ENCODE results near the gene ENTPD8.

The ENTPD8 gene

GRCh38 chr9:137391411-137391754, 49.8 kb downstream of the ENTPD8 start:
- TF ChIP-seq RAD21 (IDR thresholded peaks at IDR 0.05; ENCODE audit: low read depth), result no peak
- TF ChIP-seq MAX (IDR thresholded peaks at IDR 0.05), result no peak
- no peak for TF ChIP-seq TCF12 (IDR thresholded peaks at IDR 0.05; ENCODE audit: low read depth)
- no peak for TF ChIP-seq EGR1 (IDR thresholded peaks at IDR 0.05)
- TF ChIP-seq REST (IDR thresholded peaks at IDR 0.05; ENCODE audit: low read depth), result no peak
- no peak for TF ChIP-seq CEBPB (IDR thresholded peaks at IDR 0.05)
- TF ChIP-seq TAF1 (IDR thresholded peaks at IDR 0.05; ENCODE audit: low read depth), result no peak
- no peak for TF ChIP-seq NFIC (IDR thresholded peaks at IDR 0.05)
- TF ChIP-seq FOXM1 (IDR thresholded peaks at IDR 0.05; ENCODE audit: borderline replicate concordance, low read depth), result no peak
- no peak for TF ChIP-seq ZBTB7A (IDR thresholded peaks at IDR 0.05; ENCODE audit: low read depth)
- no peak for TF ChIP-seq TEAD4 (IDR thresholded peaks at IDR 0.05)
- TF ChIP-seq YY1 (IDR thresholded peaks at IDR 0.05; ENCODE audit: low read depth), result no peak
- TF ChIP-seq EP300 (IDR thresholded peaks at IDR 0.05; ENCODE audit: borderline replicate concordance), result no peak
- TF ChIP-seq USF1 (IDR thresholded peaks at IDR 0.05), result no peak
- TF ChIP-seq CREB1 (IDR thresholded peaks at IDR 0.05; ENCODE audit: low read depth), result no peak

GRCh38 chr9:137390553-137391410, 50.4 kb downstream of the ENTPD8 start:
- TF ChIP-seq EP300 (IDR thresholded peaks at IDR 0.05; ENCODE audit: borderline replicate concordance) (no peak), USF1 (IDR thresholded peaks at IDR 0.05) (no peak), TAF1 (IDR thresholded peaks at IDR 0.05; ENCODE audit: low read depth) (no peak), NFIC (IDR thresholded peaks at IDR 0.05) (no peak), TEAD4 (IDR thresholded peaks at IDR 0.05) (no peak), TCF12 (IDR thresholded peaks at IDR 0.05; ENCODE audit: low read depth) (no peak), EGR1 (IDR thresholded peaks at IDR 0.05) (no peak), CREB1 (IDR thresholded peaks at IDR 0.05; ENCODE audit: low read depth) (no peak), FOXM1 (IDR thresholded peaks at IDR 0.05; ENCODE audit: borderline replicate concordance, low read depth) (no peak), CEBPB (IDR thresholded peaks at IDR 0.05) (no peak)

GRCh38 chr9:137389428-137389746, 51.8 kb downstream of the ENTPD8 start:
- TF ChIP-seq ZBTB7A (IDR thresholded peaks at IDR 0.05; ENCODE audit: low read depth) (no peak), YY1 (IDR thresholded peaks at IDR 0.05; ENCODE audit: low read depth) (no peak), USF1 (IDR thresholded peaks at IDR 0.05) (no peak), CREB1 (IDR thresholded peaks at IDR 0.05; ENCODE audit: low read depth) (no peak), NFIC (IDR thresholded peaks at IDR 0.05) (no peak), EGR1 (IDR thresholded peaks at IDR 0.05) (no peak), CEBPB (IDR thresholded peaks at IDR 0.05) (no peak), FOXM1 (IDR thresholded peaks at IDR 0.05; ENCODE audit: borderline replicate concordance, low read depth) (no peak), MAX (IDR thresholded peaks at IDR 0.05) (no peak), REST (IDR thresholded peaks at IDR 0.05; ENCODE audit: low read depth) (no peak), TAF1 (IDR thresholded peaks at IDR 0.05; ENCODE audit: low read depth) (no peak), EP300 (IDR thresholded peaks at IDR 0.05; ENCODE audit: borderline replicate concordance) (no peak), TCF12 (IDR thresholded peaks at IDR 0.05; ENCODE audit: low read depth) (no peak), RAD21 (IDR thresholded peaks at IDR 0.05; ENCODE audit: low read depth) (no peak), TEAD4 (IDR thresholded peaks at IDR 0.05) (no peak)

GRCh38 chr9:137388589-137389427, 52.3 kb downstream of the ENTPD8 start:
- no peak for TF ChIP-seq FOXM1 (IDR thresholded peaks at IDR 0.05; ENCODE audit: borderline replicate concordance, low read depth)
- no peak for TF ChIP-seq YY1 (IDR thresholded peaks at IDR 0.05; ENCODE audit: low read depth)
- no peak for TF ChIP-seq EP300 (IDR thresholded peaks at IDR 0.05; ENCODE audit: borderline replicate concordance)

Data from Ishikawa (cell line).